Adrenal gland (tissue), 12 donors: ENCODE measurements around the gene CXCL12. TPM values are rescaled to one million over a fixed set of nuclear protein-coding genes. Genes with fewer than 3 reads are reported as not detected.
A peak's percentile ranks its signal among the peaks of the same experiment; 100 is the strongest.

Experiments used
- DNase-seq, 7 donors: peaks; one replicate each; pipeline ENCODE4 v3.0.0-alpha.2; 2019 to 2020
- H3K27ac ChIP-seq, 5 donors: fragments of 200-600 bp; sonication (generic) in 4 of 5; 1 replicate in 3 of 5; 2 replicates in 2 of 5; pipeline versions ENCODE4 v1.5.1 to v1.8.0; 2016 to 2020; ENCODE audit warnings: mild to moderate bottlenecking in 1 of 5
- H3K27me3 ChIP-seq: fragments of 200-600 bp; 2 replicates; pipeline ENCODE4 v1.8.0; 2021
- H3K36me3 ChIP-seq, 2 donors: fragments of 200-600 bp; replicated peaks in 1 of 2; 1 replicate in 1 of 2; 2 replicates in 1 of 2; pipeline versions ENCODE4 v1.5.1 to v1.8.0; 2018 to 2022
- H3K4me1 ChIP-seq, 2 donors: fragments of 200-600 bp; replicated peaks in 1 of 2; 1 replicate in 1 of 2; 2 replicates in 1 of 2; pipeline versions ENCODE4 v1.5.1 to v1.8.0; 2018 to 2021
- H3K4me3 ChIP-seq, 4 donors: fragments of 200-600 bp; sonication (generic) in 3 of 4; one replicate each; pipeline ENCODE4 v1.5.1; 2016 to 2018
- H3K9me3 ChIP-seq, 3 donors: fragments of 200-600 bp; sonication (generic) in 1 of 3; replicated peaks in 1 of 3; 1 replicate in 2 of 3; 2 replicates in 1 of 3; pipeline versions ENCODE4 v1.5.1 to v1.8.0; 2016 to 2021
- CTCF ChIP-seq, 6 experiments: fragments of 450-650 bp in 4 of 6; fragments of 200-600 bp in 2 of 6; sonication (generic) in 1 of 6; IDR thresholded peaks; 1 replicate in 5 of 6; 2 replicates in 1 of 6; pipeline versions ENCODE4 v1.5.1 to v1.8.0; 2016 to 2021; ENCODE audit warnings: antibody characterized with exemption in 6 of 6, mild to moderate bottlenecking in 2 of 6, moderate library complexity in 1 of 6
- POLR2A ChIP-seq, 2 donors: fragments of 450-650 bp; IDR thresholded peaks; one replicate each; pipeline ENCODE4 v1.6.1; 2017; ENCODE audit warnings: antibody characterized with exemption in 2 of 2, mild to moderate bottlenecking in 2 of 2, moderate library complexity in 1 of 2
- whole genome bisulfite sequencing, 4 donors: extraction: QIAGEN DNeasy Blood & Tissue Kit in 2 of 4; methylation state at CpG; one replicate each; pipeline versions ENCODE4 v1.1.5 to v1.1.7; 2013 to 2017; 5-methylcytosine and 5-hydroxymethylcytosine counted together
- intact Hi-C, 2 donors: fragments of 100-400 bp; cut with DNase I; formaldehyde crosslinking; loops; one replicate each; pipeline versions ENCODE4 v1.14.1 to v1.15.0; 2022 to 2023
- polyA plus RNA-seq, 3 donors: library from polyadenylated mRNA; stranded (reverse); fragments of 200-250 nt in 2 of 3; fragments of 350-450 nt in 1 of 3; fragmentation: Illumina TruSeq in 1 of 3; extraction: RNeasy Lipid Tissue Mini Kit (QIAGEN cat#74804) in 1 of 3; gene quantifications; one replicate each; pipeline ENCODE4 v1.2.3, GENCODE V29; 2013 to 2014
- total RNA-seq, 9 donors: library from RNA; depleted of rRNA in 4 of 9; stranded (reverse); fragments of >200 nt in 4 of 9; fragments of 120-200 nt in 1 of 9; fragmentation: NEBNext Ultra II Directional in 1 of 9; extraction: Animal tissue kit (Norgen Biotek cat#: 25700) in 1 of 9; gene quantifications; one replicate each; pipeline versions ENCODE4 v1.1.0 to v1.2.4, GENCODE V29; 2013 to 2023
- donor health status: healthy with polysubstance abuse.
- donor health status: Bipolar disorder and iron deficiency.
- donor health status: DM: yes; HTN: yes; CAD: no.
- donor health status: DM: no; HTN: no; CAD: no.
- donor health status: DM: no; HTN: no; CAD: no.
- donor health status: DM: yes; HTN: yes; CAD: no.

The CXCL12 gene
- total and polyA plus RNA-seq, 12 donors: 17.5 to 193 (median 66.1) TPM

GRCh38 chr10:44348496-44348895 lies 36.4 kb downstream of the CXCL12 start:
- no peak overlapping the region for H3K27ac ChIP-seq
- DNase-seq: no peak
- no peaks in the 10 kb centered on the region for H3K27me3 ChIP-seq
- no peaks in the 10 kb centered on the region for H3K36me3 ChIP-seq
- no peaks in the 10 kb centered on the region for H3K4me1 ChIP-seq
- no peaks in the 10 kb centered on the region for H3K9me3 ChIP-seq
- intact Hi-C loops: no loop called here
- no peak for TF ChIP-seq POLR2A (IDR thresholded peaks at IDR 0.05)
- TF ChIP-seq CTCF (IDR thresholded peaks at IDR 0.05): no peak
- H3K4me3 ChIP-seq: no peak overlapping the region
- 82 to 93% (median 87%) methylated on average over 5 of the region's 5 CpGs for WGBS, 4 donors

- TF ChIP-seq POLR2A (IDR thresholded peaks at IDR 0.05) (no peak), CTCF (IDR thresholded peaks at IDR 0.05) (no peak)
- Histone ChIP-seq H3K9me3 (no peaks in the 10 kb centered on the region), H3K4me3 (no peak overlapping the region), H3K4me1 (no peaks in the 10 kb centered on the region), H3K27ac (no peak overlapping the region), H3K27me3 (no peaks in the 10 kb centered on the region), H3K36me3 (no peaks in the 10 kb centered on the region)
- intact Hi-C loops: no loop called here
- DNase-seq: no peak
- WGBS, 4 donors: 83 to 93% (median 88%) methylated on average over 8 to 10 of the region's 10 CpGs
These were observed 37.1 kb downstream of the CXCL12 start for GRCh38 chr10:44347609-44348400.

DNA sequence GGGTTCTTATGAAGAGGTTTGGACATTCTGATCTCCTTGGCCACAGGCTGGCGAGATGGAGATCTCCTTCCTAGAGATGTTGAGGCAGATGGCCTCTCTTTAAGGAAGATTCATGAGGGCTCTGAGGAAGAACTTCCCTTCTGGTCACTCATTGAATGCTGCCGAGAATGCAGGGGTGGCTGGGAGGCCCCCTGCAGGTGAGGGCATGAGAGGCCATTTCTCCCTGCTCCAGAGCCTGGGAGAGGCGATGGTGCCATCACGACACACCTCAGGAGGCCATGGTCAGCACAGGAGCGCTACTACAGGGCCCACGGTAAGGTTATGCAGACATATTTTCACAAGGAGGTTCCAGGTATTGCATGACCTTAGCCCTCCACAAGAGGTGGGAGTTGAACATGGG lies 40.2 kb downstream of the CXCL12 start:
- no peak for DNase-seq

GRCh38 chr10:44343843-44344242 lies 41.1 kb downstream of the CXCL12 start:
- no peaks in the 10 kb centered on the region for H3K4me1 ChIP-seq
- TF ChIP-seq POLR2A (IDR thresholded peaks at IDR 0.05) (no peak), CTCF (IDR thresholded peaks at IDR 0.05) (no peak)
- H3K9me3 ChIP-seq: no peaks in the 10 kb centered on the region
- DNase-seq: peak in 1 of 7 donors; percentile 17
- no peak overlapping the region for H3K27ac ChIP-seq
- H3K27me3 ChIP-seq: no peaks in the 10 kb centered on the region
- no peak overlapping the region for H3K4me3 ChIP-seq
- intact Hi-C loops: no loop called here
- 54 to 67% (median 61%) methylated on average over 2 to 3 of the region's 3 CpGs for WGBS, 4 donors
- H3K36me3 ChIP-seq: no peaks in the 10 kb centered on the region

More for the DNA sequence above, 40.2 kb downstream of the CXCL12 start:
- TF ChIP-seq CTCF (IDR thresholded peaks at IDR 0.05) (no peak), POLR2A (IDR thresholded peaks at IDR 0.05) (no peak)
- intact Hi-C loops: no loop called here
- Histone ChIP-seq H3K4me3 (no peak overlapping the region), H3K27ac (no peak overlapping the region), H3K27me3 (no peaks in the 10 kb centered on the region), H3K36me3 (no peaks in the 10 kb centered on the region), H3K9me3 (no peaks in the 10 kb centered on the region), H3K4me1 (no peaks in the 10 kb centered on the region)
- 69 to 79% (median 72%) methylated on average over 6 of the region's 6 CpGs for WGBS, 4 donors
